Endothelial cell of hepatic sinusoid (primary cell): ENCODE results near the gene ADAMTS5.

Experiments used
- in situ Hi-C: cut with HindIII; loops from 2 replicates; pipeline ENCODE4 v1.10.0; 2017; ENCODE audit warnings: low sequenced_read_pairs

Gene ADAMTS5

DNA sequence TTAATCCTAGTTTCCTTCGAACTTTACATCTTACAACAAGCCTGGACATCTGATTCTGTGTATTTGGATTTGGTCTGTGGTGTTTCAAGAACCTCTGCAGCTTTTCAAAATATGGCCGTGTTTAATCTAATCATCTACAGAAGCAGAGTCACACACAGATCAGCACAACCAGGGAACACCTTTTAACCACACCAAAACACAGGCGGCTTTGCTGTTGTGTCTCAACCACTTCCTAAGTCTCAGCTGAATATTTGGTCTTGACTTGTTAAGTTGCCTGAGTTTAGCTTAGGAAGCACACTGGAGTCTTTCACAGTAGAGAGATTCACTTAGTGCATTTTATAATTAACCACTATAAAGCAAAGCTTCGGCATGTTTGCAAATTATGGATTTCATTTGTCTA, 17.1 kb downstream of the ADAMTS5 start:
- in situ Hi-C loops: no loop called here

DNA sequence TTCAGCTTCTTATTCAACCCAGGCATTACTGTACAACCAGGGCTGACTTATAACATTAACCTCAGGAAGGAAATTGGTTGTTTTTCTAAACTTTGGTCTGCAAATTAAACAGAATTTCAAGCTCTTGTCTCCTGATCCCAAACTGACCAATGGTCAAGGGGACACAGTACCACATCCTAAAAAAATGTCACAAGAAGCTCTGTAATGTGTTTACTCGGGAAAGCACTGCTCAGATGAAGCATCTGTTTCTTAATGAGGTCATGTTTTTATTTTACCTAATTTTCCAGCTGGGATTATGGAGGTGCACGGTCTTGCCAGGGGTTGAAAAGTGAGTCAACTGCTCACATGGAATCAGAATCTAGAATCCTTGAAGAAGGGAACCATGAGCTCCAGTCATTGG, 18.7 kb downstream of the ADAMTS5 start:
- in situ Hi-C loops: no loop called here

DNA sequence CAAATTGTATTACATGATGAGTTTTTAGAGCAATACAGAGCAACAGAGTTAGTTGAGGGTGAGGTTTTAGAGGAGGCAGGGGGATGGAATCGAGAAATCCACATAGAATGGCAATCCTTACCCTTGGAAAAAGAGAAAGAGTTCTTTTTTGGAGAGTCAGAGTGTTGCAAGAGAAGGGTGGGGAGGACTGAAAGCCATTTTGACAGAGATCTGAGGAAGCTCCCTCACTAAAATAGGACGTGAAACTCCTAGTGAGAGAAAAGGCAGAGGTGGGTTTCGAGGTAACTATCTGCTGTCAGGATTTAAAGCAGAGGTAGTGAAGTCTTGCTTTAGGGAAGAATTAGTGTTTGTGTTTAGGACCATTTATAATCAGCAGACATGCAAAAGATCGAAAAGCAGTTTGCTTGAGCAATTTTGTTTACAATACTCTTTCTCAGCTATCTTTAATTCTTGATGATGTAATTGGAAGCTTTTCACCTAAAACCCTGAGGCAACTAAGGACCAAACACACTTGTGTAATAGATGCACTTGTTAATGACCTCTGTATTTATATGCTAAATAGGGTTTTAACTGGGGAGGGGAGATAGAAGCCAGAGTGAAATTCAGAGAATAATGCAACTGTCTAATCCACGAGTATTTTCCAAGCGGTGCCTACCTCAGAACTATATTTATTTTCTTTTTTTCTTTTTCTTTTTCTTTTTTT, 20.0 kb downstream of the ADAMTS5 start:
- in situ Hi-C loops: no loop called here

DNA sequence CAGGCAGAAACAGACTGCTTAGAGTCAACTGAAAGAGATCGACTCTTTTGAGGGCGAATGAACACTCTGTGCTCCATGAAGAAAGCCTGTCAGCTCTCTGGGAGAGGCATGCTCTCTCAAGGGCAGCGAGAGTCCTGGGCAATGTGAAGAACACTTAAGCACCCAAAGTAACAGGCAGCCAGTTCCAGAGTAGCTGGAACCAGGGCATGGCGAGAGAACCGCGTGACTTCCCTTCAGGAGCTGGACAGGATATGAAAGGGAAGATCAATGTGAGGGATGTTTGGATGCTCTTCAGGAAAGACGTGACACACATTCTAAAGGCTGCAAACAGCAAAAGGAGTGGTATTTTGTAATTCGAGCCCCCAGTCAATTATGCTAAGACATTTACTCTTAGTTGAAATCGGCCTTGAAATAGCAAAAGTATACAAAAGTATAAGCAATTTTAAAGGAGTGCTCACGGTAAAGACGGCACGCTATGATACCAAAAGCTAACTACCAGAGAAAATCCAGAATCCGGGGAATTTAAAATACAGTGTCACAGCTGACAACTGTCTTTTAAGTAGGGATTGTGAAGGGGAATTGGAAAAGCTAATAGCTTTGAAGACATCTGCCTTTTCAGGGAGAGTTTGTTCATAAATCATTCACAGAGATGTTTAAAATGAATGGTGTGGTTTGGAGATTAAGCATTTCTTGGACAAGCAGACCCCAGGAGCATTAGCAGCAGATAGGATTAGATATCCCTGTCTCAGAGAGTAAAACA, 20.8 kb downstream of the ADAMTS5 start:
- in situ Hi-C loops: no loop called here

DNA sequence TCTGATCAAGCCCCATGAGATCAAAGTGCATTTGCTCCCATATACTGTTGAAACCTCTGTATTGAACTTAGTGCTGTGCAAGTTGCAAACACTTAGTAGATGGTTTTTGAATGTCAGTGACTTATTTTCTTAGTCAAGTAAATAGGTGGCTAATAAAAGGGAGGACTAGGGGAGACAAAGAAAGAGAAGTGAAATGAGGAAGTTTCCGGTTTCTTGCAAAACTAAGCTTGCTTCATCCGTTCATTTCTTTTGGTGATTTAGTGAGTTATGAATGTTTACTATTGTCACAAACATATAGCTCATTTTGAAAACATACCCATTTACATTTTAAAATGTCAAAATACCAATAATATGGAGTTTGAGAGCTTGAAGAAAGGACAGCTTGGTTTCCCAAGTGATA, 23.0 kb downstream of the ADAMTS5 start:
- in situ Hi-C loops: no loop called here

DNA sequence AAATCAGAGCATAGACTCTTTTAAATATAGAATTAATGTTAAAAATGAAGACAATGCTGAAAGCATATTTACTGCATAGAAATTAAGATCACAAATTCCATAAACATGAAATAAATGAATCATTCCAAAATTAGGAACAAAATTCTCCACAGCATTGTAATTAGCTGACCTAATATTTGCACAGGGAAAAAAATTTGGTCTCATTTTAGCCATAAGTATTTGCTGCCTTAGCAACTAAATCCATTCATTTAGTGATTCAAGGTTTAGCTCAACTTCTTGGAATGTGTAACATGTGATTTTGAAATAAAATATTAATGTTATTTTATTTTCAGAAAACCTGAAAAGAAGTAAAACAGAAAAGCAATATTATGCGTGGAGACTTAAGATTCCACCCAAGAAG, 25.5 kb downstream of the ADAMTS5 start:
- in situ Hi-C loops: no loop called here

DNA sequence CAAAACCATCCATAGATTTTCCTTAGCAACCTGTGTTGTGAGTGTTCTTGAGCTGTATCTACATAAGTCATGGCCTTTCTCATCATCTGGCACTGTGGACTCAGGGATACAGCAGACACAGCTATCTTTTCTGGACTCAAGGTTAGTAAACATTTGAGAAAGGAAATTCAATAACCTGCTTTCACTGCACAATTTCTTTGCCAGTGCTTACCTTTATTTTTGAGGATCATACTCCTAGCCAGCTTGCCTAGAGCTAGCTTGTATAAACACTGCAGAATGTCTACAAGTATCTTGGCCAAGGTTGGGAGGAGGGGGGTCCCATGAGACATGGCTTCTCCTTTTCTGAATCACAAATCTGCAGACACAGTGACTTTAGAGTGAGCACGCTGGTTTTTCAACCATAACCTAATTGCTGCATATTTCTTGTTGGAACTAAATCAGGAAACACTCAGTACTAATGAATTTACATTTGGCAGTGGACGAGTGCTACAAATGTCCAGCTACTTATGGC, 27.2 kb downstream of the ADAMTS5 start:
- in situ Hi-C loops: no loop called here

DNA sequence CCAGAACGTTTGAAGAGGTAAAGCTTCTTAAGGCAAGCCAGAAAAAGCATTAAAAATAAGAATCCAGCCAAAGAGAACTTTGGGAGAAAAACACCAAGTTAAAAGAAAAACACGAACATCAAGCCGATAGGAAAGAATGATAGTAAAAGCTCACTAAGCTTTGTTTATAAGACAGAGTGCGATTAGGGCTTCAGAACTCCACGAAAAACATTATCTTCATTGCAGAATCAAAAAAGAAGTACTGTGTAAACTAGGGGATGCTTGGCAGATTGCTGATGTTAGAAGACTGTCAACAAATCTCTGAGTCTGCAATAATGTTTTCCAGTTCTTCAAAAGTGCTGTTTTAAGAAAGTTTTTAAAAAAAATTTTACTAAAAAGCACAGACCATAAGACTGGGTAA, 30.2 kb downstream of the ADAMTS5 start:
- in situ Hi-C loops: no loop called here

DNA sequence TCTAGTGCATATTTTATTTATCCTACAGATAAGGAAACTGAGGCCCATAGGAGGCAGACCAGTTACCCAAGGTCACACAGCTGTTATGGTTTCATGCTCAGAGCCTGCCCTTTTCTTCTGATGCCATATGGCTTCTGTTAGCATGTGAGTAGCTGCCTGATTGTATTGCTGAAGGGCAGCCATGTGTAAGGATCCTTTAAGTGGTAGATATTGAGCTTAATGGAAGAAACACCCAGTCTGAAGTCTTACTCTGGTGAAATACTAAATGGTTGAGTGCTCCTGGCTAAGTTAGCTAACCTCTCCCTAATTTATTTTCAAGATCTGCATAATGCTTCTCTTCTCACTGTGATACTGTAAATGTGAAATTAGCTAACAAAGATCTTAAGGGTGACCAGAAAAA, 30.9 kb downstream of the ADAMTS5 start:
- in situ Hi-C loops: no loop called here

DNA sequence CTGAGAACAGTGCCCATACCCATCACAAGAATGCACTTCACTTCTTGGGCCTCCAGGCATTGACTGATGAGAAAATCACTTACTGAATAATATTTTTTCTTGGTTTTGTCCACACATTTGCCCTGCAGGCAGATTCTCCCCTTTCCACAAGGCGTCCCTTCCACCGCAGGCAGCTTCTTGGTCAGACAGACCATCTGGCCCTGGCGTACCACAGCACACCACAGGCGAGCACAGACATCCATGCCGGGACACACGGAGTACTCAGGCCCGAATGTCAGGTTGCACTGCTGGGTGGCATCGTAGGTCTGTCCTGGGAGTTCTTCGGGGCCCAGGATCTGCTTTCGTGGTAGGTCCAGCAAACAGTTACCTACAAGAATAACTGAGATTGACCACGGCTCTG, 32.5 kb downstream of the ADAMTS5 start:
- in situ Hi-C loops: no loop called here

DNA sequence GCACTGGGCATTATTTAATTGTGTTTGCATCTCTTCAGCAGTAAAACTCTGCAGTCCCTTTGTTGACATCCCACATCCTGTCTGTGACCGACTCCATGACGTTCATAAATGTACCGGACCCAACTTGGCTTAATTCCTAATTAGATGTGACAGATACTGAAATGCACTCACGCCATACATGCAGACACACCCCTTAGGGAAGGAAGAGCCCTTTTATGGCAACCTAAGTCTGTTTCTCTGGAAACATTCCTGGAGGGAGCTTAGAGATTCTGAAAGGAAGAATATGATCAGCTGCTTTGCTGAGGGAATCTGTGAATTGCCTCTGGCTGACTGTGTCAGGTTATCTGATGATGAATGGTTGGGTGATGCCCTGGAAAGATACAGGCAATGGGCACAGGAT, 33.4 kb downstream of the ADAMTS5 start:
- in situ Hi-C loops: no loop called here

DNA sequence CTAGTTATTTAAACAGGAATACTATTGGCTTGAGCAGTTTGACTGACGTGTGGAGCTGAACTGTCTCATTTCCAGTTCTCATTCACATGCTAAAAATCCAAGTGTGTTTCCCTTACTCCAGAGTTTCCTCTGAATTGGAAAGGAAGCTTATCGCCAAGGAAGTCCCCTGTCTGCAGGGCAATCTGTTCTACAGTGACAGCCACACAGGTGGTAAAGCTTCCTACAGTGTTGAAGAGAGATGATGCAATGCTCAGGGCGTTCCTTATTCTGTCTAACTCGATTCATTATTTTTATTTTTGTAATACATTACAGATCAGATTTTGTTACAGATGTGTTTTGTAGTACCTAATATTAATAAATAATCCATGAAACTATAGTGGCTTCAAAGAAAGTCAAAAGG, 41.3 kb downstream of the ADAMTS5 start:
- in situ Hi-C loops: no loop called here

DNA sequence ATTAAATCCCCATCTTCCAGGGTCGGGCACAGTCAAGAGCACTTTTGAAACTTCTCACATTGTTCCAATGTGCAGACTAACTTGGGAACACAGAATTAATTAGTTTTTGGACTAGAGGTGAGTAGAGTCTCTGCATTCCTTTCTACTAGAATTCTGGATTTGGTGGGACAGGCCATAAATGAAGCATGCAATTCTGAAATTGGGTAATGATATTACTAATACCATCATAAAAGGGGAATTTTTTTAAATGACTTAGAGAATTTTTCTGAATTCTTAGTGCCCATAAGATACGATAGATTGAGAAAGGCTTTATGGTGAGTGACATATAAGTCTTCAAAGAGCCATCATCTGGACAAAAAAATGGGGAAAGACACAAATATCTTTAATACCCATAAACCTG, 41.8 kb downstream of the ADAMTS5 start:
- in situ Hi-C loops: no loop called here

DNA sequence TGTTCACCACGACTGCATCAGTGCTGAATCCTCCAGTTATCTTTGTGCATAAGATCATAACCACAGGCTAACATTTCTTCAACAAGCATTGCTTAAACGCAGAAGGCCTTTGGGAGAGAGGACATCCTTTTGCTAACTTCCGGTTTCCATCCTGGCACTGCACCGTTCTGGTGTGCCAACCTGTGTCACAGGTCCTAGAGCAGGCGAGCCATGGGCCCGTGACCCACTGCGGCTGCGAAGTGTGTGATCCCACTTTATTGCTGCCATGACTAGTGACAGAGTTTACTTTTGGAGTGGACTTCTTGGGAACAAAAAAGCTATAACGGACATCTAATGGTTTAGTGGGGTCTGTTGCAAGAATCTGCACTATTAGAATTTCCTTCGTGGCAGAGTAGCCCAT, 42.9 kb downstream of the ADAMTS5 start:
- in situ Hi-C loops: no loop called here

DNA sequence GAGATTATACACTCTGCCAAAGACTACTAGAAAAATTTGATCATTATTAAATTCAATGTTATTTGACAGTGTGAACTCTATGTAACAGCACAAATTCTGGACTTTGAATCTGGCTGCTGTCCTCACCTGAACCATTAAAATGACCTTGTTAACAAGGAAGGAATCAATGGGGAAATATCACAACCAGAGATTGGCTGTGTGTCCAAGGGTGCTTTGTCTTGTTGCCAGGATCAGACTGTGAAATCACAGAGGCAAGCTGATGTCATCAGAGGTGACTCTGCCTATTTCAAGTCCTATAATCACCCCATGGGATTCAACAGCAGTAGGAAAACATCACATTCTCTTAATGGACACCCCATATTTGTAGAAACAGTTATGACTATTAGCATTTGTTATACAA, 46.8 kb downstream of the ADAMTS5 start:
- in situ Hi-C loops: no loop called here

DNA sequence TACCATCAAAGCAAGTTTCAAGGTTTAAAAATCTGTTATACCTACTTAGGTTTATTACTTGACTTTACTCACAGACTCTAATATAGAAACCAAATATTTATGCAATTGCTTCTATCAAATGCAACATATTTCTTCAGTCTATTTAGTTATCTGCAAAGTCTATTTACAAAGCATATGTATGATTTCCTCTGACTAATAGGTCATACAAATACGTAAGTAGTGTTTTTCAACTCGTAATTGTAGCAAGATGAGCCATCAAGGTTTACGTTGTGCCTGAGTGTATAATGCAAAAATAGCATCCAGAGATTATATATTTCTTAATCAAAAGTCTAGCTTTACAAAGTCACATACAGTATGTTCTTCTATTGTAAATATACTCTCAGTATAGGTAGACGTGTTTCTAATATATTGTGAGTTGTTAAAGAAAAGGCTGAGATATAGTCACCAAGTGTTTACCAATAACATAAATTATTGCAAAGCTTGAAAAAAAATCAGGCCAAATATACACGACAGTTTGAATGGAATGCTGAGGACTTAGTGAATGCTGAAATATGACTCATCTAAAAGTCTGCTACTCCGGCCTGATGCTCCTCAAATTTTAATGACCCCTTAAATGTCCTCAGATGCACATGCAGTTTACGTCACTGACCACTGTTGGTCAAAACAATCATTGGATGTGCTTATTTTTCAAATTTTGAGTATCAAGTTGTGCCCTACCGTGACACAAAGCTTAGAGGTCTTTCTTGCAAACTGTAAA, 48.4 kb downstream of the ADAMTS5 start:
- in situ Hi-C loops: no loop called here

DNA sequence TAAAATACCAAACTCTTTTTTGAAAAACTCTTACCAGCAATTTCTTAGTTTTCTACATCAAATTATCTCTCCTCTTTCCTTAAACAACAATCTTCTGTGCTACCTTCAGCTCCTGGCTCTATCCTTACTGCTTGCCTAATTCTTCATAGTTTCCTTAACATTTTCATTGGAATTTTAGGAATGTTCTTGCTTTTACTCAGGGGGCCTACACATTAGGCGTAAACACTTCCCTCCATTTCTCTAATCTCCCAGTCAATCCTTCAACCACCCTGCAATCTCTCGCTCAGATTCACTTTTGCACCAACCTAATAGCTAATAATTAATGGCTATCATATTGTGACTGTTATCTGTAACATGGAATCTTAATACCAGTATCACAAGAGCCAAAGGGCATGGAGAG, 50.1 kb downstream of the ADAMTS5 start:
- in situ Hi-C loops: no loop called here

DNA sequence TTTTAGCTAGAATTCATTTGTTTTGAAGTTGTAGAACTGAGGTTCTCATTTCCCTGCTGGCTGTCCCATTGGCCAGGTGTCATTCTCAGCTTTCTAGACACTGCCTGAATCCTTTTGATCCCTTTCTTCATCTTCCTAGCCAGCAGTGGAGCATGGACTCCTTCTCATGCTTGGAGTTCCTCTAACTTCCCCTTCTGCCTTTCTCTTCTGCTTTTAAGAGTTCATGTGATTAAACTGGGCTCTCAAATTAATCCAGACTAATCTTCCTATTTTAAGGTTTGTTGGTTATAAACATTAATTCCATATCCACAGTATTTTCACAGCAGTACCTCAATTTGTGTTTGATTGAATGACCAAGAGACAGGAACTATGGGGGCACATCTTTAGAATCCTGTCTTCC, 52.3 kb downstream of the ADAMTS5 start:
- in situ Hi-C loops: no loop called here

DNA sequence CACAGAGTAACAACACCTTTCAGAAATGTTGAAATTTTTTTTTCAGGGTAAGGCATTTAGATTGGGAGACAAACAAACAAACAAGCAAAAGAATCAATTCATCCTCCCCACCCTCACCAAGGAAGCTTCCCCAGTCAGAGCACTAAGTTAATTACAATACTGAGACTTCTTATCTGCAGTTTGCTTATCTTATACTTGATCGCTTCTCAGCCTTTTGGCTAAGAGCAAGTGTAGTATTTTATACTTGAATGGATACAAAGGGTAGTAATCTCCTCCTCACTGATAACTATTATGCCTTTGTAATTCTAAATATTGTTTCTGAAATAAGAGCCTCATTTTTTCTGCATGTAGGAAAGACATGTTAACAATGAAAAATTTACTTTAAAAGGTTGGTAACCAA, 54.4 kb downstream of the ADAMTS5 start:
- in situ Hi-C loops: no loop called here

DNA sequence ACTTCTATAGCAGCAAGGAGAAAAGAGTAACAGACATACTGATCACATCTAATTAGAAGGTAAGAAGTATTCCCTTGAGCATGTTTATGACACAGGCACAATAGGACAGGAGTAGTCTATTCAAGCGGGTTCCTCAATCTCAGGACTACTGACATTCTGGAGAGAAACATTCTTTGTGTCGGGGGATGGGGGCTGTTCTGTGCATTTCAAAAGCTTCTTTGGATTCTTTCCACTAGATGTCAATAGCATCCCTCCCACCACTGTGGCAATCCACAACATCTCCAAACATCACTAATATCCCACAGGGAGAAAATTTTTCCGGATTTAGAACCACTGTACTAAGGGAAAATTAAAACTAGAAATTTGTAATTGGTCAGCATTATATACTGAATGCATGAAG, 56.9 kb downstream of the ADAMTS5 start:
- in situ Hi-C loops: no loop called here

DNA sequence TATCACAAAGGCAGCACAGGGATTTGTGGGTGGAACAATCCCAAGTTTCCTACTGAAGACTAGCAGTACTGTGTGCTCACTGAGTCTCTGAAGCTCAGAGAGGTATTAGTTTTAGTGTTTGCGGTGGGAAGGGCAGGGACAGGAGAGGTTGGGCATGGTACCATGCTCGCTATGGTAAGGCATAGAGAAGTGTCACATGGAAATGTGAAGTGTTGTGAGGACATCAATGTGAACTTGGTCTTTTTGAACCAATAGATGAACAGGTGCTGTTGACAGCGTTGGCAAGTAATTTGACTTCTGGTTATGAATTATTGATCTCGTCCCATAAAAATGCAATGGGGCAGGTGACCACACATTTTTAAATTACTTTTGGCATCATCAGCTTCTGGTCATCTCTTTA, 65.9 kb downstream of the ADAMTS5 start:
- in situ Hi-C loops: no loop called here

DNA sequence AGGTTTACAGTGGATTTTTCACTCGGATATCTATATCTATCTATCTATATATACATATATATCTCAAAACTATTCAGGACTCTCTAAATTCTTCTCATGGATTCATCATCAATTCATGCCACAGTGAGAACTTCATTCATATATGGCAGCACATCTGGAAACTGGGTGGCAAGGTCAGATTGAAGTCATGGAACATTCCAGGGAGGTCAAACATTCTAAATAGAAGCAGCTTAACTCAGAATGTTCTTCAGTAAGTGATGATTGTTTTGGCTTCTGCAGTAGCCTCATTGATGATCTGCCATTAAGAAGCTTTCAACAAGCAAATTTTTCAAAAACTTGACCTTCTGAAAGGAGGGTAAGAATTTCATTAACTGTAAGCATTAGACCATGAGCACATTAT, 74.7 kb downstream of the ADAMTS5 start:
- in situ Hi-C loops: no loop called here
